ENCODE data around the gene TIMM17A.

Gene TIMM17A

DNA sequence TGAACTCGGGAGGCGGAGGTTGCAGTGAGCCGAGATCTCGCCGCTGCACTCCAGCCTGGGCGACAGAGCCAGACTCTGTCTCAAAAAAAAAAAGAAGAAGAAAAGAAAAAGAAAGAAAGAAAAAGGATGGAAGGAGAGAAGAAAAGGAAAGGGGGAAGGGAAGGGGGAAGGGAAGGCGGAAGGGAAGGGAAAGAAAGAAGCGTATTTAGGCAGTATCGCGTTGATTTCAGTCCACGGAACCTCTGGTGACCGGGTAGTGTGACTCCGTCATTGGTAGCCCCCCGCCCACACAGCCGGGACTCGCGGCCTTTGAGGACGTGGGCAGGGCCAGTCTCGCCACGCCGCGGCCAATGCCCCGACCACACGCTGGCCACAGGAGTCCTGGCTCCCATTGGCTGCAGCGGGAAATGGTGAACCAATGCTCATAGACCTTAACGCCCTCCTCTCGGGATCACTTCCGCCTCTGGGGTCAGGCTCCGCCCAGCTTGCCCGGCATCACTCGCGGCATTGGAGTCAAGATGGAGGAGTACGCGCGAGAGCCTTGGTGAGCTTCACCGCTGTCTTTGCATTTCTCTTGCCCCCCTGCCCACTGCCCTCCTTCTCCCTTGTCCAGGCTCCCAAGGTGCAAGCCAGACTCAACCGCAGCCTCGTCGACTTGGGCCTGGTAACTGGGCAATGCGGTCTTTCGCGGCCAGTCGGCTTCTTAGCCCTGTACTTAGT is at the start of gene TIMM17A:
TSS of gene TIMM17A (plus strand) at position 495 of the 720 bp plus-strand sequence. CDS start at position 519, 24 bp downstream.
- peak; percentile 86 to 89 for DNase-seq (ENCODE audit: low read depth in 2 of 2)

DNA sequence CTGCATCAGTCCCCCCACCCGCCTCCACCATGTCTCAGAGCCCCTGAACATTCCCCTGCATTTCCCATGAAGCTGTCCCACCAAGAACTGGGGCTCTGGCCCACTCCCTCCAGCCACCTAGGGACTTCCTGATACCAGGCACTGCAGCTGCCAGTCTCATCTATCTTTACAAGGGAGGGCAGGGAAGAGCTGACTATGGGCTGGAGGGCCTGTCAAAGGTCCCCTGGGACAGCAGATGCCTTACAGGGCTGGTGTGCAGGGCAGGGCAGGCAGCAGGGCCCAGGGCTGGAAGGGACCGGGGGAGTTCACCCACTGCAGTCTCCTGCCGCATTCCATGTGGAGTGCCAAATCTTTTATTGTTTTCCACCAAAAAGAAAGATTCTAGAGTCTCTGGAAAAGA is 49.0 kb upstream of the TIMM17A start:
- no peak for DNase-seq (ENCODE audit: low read depth in 2 of 2)

DNA sequence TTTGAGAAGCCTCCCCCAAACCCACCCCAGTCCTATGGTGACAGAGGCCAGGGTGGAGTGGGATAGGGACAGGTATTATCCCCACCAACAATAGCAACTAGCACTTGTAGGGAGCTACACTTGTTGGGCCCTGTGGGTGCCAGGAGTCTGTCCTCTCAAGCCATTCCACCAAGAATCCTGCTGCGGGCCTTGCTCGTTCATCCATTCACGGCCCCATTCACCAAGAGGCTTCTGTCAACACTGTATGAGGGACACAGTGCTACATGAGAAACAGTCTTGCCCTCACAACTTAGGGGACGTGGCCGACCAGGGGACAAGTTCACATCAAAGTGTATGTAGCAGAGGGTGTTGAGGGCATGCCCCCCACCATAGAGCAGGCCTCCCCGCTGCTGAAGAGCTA is 47.7 kb upstream of the TIMM17A start:
- no peak for DNase-seq (ENCODE audit: low read depth in 2 of 2)

DNA sequence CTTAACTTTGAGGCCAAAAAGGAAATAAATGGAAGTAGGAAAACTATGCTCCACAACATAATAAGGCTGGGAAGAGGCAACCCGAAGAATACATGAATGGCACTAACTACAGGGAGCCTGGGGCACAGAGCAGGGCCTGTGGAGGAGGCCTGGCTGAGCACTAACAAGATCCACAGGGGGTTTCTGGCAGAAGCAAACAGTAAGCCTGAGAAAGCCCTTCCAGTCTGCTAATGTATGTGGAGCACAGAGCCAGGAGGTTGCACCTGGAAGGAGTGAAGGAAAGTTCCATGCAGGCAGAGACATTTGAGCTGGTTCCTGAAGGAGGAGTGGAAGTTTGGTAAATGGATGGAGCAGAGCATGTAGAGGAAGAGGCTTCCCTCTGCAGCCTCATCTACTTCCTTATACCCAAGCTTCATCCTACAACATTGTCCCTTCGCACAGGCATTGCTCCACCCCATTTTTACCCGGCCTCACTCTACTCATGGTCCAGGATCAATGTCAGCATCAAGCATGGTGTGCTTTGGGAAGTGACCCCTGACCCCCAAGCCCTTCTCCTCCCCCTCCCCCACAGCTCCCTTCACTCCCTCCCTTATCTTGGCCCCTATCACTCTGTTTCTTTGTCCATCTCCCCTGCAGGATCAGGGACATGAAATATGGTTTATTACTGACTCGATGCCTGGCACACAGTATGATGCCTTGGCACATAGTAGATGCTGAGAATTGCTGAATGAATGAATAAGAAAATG is 43.3 kb upstream of the TIMM17A start:
- DNase-seq (ENCODE audit: low read depth in 2 of 2) = no peak

DNA sequence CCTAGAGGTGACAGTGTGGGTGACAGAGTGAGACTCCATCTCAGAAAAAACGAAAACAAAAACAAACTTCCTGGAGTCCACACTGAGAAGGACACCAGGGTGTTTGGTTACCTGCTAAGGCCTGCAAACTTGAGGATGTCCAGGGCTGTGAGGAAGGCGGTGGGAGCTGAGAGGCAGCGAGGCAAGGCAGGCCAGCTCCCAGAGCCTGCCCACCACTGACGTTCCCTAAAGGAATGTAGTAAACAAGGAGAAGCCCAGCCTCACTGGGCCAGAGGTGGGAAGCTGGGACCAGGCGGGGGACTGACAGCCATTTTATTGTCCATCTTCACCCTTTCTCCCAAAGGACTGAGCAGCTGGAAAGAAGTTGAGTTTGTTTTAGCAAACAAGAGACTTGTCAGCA is 42.5 kb upstream of the TIMM17A start:
- DNase-seq (ENCODE audit: low read depth in 2 of 2) = no peak

DNA sequence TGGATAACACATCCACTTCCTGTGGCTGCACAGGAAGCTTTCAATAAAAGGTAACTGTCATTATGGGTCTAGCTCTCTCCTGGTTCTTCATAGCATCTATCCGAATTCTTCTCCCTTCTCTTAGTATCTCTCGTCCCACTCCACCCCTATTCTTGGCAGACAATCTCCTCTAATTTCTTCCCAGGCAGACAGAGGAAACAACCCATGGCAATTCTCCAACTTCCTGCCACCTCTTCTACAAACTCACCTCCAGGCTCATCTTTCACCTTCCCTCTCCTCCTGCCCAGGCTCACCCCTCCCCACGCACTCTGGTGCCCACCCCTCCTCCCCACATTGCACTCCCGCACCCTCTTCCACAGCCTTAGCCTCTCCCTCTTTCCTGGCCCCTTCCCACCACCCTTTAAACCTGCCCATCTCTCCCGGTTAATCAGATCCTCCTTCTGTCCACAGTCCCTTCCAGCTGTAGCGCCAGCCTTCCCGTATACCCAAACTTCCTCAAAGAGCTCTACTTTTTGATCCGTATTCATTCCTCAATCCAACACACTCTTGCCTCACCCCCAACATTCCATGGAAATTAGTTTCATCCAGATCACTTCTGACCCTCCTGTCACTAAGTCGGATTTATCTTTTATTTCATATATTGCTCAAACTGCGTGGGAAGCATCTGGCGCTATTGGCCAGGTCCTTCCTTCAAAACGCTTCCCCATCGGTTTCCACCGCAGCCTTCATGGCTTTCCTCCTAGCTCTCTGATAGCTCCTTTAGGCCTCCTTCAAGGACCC is 40.7 kb upstream of the TIMM17A start:
- no peak for DNase-seq (ENCODE audit: low read depth in 2 of 2)

DNA sequence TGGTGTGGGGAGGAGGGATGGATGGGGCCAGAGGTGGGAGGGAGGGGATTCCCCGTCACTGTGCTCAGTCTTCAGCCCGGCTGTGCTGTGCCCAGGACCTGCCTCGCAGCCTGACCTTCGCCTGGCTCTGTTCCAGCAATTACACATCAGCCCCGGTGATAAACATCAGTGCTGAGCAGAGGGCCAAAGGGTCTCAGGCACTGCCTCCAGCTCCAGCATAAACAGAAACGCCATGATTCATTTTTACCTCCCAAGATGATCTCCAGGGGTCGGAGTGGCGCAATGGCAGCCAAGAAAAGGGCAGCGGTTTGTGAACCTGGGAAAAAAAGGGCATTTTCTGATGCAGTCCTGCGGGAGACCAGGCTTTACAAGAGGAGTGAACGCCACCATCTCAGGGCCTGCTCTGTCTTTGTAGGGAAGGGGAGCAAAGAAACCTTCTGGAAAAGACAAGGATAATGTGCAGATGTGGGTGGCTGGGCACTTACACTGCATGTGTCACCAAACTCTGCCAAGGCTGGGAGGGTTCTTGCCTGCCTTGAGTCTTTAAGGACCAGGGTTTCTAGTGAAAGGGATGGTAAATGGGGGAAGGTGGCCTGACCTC is 38.6 kb upstream of the TIMM17A start:
- no peak for DNase-seq (ENCODE audit: low read depth in 2 of 2)

DNA sequence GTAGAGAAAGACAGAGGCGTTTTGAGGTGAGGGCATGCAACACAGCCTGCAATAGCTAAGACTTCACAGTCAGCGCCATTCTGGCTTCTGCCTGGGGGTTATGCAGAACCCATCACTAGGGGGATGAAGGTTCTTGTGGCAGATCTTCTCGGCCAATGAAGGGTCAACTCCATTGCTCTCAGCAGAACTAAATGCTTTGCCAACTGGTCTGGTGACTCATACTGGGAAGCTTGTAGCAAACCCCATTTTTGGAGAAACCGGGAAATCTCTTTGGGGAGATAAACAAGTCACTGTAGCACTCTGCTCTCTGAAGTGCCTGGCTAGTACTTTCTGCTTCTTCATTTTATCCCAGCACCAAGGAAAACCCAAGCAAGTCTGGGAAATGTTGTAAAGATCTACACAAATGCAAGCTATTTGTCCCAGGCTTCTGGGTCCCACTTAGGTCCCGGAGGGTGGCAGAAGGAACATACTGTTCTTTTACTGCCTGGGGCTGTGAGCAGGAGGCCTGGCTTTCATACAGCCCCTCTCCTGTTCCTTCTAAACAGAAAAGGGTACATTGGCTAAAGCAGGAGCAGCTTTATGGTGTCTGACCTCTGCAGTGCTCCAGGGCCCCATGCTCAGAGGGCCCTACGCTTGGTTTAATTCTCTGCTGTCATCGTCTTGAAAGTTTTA is 37.8 kb upstream of the TIMM17A start:
- DNase-seq (ENCODE audit: low read depth in 2 of 2) = no peak

DNA sequence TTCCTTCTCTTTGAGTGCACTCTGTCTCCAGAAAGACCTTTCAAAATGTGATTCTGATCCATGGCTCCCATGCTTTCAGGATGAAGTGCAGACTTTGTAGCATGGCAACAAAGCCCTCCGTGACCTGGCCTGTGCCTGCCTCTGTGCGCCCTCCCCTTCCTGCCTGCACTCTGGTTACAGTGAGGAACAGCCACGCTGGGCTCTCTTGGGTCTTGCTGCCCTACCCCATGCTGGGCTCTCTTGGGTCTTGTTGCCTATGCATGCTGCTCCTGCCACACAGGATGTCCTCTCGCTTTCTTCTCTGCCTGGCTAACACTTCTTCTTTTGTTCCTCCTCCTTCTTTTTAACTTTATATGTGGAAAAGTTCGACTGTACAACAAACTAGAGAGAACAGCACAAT is 37.0 kb upstream of the TIMM17A start:
- DNase-seq (ENCODE audit: low read depth in 2 of 2) = no peak

DNA sequence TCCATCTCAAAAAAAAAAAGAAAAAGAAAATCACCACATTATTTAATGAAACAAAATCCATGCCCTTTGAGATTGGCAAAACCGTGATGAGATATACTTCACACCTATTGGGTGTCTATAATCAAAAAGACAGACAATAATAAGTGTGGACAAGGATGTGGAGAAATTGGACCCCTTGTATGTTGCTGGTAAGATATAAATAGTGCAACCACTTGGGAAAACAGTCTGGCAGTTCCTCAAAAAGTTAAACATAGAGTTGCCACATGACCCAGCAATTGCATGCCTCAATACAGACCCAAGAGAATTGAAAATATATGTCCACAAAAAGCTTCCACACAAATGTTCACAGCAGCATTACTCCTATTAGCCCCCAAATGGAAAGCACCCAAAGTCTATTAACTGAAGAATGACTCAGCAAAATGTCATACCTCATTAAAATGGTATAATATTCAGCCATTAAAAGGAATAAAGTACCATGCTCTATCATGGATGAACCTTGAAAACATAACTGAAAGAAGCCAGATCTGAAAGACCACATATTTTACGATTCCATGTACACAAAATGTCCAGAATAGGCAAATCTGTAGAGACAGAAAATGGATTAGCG is 33.2 kb upstream of the TIMM17A start:
- DNase-seq (ENCODE audit: low read depth in 2 of 2) = no peak

DNA sequence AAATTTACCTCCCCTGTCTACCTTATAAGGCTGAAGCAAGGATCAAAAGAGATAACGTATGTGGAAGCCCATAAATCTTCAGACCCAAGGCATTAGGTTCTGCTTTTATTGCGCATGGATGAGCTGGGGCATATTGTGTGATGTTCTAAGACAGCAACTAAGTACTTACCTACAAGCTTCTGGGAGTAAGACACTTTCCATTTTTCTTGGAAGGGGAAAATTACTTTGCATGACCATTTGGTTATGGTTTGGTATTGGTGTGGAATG is 30.1 kb upstream of the TIMM17A start:
- DNase-seq (ENCODE audit: low read depth in 2 of 2) = no peak

DNA sequence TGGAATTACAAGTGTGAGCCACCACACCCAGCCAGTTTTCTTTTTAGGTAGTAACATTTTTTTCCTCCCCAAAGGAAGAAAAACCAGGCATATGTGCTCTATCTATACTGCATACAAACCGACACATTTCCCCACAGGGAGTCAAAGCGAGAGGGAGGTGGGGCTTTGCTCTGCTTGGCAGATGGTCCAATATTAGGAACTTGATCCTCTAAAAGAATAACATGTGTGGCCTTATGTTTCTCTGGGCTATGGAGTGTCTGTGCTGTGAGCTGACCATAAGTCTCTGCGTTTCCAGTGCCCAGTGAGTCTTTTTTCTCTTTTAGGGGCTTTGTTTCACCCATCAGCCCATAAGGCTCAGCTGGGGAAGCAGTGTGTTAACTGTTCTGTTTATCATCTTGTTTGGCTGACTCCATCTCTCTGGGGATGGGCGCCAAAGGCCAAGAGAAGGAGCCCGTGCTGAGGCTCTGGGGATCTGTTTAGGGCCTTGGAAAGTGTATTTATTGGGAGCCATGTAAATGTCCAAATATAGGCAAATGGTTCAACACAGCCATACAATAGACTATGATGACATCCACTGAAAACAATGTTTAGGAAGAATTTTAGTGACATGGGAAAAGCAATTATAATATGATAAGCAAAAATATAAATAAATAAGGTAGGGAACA is 29.2 kb upstream of the TIMM17A start:
- DNase-seq (ENCODE audit: low read depth in 2 of 2) = no peak

DNA sequence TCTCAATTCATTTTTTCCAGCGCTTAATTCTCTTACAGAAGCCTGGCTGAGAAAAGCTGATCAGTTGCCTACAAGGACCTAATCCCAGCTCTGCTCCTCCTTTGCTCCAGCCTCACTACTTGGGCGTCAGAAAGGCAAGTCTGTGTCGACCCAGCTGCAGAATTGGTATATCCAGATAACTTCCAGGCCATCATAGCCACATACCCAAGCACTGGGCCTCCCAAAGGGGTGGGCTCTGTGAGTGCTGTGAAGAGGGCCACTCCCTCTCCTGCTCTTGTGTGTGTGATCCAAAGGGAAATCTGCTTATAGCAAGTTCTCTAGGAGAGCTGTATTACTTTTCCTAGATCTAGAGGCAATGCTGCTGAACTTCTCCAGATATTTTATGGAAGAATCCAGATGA is 27.0 kb upstream of the TIMM17A start:
- DNase-seq (ENCODE audit: low read depth in 2 of 2) = no peak

DNA sequence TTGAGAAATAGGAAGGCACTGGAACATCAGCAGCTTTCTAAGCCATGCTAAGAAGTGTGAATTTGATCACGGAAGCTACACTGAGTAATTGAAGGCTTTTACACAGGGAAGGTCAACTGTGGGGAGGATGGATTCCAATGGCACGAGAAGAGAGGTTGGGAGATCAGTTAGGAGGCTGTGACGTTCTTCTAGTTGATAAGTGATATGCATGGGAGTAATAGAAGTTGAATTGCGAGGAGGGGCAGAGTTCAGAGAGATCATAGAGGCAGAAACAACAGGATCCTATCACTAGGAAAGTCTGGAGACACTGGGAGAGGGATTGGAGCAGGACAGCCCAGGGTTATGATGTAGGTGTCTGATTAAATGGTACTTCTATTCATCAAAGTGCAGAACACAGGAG is 25.2 kb upstream of the TIMM17A start:
- DNase-seq (ENCODE audit: low read depth in 2 of 2) = no peak

DNA sequence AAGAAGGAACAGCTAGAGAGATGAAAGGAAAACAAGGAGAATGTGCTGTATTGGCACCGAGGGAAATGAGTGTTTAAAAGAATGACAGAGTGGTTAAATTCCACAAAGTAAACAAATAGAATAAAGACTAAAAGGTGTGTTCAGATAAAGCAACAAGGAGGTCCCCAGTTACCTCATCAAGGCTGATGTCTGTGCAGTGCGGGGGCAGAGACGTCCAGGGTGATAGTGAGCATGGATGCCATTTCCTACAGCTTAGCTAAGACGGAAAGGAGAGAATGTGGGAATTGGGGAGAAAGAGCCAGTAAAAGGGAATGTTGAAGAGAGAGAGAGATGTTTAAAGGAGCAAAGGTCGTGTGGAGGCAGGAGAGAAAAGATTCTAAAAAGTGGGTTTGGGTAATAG is 24.5 kb upstream of the TIMM17A start:
- DNase-seq (ENCODE audit: low read depth in 2 of 2) = no peak

DNA sequence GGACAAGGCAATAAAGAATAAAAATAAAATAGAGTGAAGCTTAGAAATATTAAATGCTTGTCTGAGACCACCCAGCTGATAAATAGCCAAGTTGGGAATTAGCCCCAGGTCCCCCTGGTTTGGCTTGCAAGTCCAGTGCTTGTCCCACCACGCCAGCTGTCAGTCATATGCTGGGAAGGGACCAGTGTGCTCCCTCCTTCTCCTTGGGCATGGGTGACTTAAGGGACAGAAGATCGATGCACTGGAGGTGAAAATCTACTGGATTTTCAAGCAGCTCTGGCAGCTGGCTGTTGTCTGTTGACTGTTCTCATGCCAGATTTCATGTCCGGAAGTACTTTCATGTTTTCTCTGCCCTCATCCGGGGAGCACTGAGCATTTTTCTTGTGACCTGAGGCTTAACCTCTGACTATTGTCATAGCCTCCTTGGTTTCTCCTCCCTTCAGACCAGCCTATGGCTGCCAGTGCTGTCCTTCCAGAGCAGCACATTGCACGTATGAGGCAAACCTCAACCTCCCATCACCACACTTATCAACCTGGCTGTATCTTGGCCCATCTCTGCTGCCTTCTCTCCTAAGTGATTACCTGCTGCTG is 21.4 kb upstream of the TIMM17A start:
- DNase-seq (ENCODE audit: low read depth in 2 of 2) = no peak

DNA sequence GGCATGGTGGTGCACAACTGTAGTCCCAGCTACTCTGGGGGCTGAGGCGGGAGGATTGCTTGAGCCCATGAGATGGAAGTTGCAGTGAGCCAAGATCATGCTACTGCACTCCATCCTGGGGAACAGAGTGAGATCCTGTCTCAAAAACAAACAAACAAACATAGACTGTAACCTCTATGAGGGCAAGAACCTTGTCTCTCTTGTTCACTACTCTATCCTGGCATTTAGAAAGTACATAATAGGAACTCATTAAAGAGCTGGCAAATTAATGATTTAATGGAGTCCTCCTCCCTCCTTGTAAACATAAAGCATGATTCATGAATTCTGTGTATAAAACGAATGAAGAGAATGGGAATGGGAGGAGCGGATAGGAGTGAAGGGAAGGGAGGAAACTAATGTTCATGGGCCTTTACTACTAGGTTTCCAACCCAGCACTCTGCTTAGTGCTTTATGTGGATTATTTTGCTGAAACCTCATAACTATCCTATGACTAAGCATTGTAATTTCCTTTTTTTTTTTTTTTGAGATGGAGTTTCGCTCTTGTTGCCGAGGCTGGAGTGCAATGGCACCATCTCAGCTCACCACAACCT is 17.6 kb upstream of the TIMM17A start:
- DNase-seq (ENCODE audit: low read depth in 2 of 2) = no peak

DNA sequence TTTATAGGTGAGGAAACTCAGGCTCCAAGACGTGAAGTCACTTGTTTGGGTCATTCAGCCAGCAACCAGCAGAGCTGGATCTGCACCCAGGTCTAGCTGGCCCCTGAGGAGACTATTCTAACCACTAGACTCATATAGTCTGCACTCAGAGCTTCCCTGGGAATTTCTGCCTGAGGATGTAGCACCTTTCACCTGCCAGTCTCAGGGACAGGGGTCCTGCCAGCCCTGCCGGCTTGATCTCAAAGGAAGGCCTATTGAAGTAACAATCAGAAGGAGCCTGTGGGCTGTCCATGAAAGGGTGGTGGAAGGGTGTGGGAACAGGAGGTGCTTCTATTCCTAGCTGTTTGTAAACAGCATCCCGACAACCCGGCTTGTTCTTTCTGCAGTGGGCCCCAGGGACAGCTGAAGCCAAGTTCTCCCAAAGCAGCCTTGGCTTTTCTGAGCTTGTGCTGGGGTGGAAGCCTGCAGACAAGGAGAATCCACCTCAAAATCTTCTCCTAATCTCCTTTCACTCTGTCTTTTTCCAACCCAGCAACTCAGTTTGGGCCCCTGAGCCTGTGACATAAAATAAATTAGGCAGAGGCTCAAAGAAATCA is 16.8 kb upstream of the TIMM17A start:
- no peak for DNase-seq (ENCODE audit: low read depth in 2 of 2)

DNA sequence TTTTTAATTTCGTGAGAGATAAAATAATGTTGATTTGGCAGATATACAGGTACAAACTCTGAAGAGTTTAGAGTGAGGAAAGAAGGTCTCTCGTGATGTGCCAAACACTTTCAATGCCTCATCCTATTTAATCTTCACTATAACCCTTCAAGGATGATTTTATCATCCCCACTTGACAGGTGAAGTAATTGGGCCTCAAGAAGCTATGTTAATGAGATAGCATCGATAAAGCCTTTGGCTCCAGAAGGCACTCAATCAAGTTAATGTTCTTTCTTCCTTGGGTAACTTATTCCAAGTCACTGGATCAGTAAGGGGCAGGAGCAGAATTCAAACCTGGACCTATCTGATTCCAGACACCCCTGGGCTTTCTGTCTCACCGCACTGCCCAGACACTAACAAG is 16.2 kb upstream of the TIMM17A start:
- DNase-seq (ENCODE audit: low read depth in 2 of 2) = no peak

DNA sequence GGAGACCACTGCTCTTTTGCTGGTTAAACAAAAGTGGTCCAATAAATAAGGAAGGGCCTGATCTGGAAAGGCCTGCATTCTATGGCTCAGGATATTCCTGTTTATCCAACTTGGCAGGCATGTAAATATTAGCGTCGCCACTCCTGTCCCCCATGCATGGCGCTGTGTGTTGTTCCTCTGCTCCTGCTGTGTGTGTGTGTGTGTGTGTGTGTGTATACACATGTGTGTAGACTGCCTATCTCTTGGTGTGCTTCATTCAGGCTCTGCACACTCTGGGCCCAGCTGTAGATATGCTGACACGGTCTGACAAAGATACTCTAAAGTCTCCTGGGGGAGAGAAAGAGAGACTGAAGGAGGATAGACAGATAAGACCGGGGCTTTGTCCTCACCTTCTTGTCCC is 15.7 kb upstream of the TIMM17A start:
- no peak for DNase-seq (ENCODE audit: low read depth in 2 of 2)
